H1 (cell line): ENCODE measurements around the gene KIF2C. TPM values are rescaled to one million over a fixed set of nuclear protein-coding genes. Genes with fewer than 3 reads are reported as not detected.

ENCODE experiments used
- BCL11A ChIP-seq, 2 experiments: IDR thresholded peaks; one replicate each; pipeline ENCODE4 v1.6.1; 2011; ENCODE audit warnings: low read depth in 2 of 2, low read length in 2 of 2, mild to moderate bottlenecking in 2 of 2
- RNF2 ChIP-seq: fragments of 200-900, 300-1000 bp; sonication (generic); IDR thresholded peaks from 2 replicates; pipeline ENCODE4 v1.7.1; 2016; ENCODE audit warnings: borderline replicate concordance, low read depth, mild to moderate bottlenecking, antibody characterized with exemption, low read length; ENCODE audit not compliant: poor library complexity, severe bottlenecking; ENCODE audit errors: missing control alignments
- SP1 ChIP-seq: IDR thresholded peaks from 2 replicates; pipeline ENCODE4 v1.6.1; 2011; ENCODE audit warnings: low read depth, low read length
- SP4 ChIP-seq: IDR thresholded peaks from 2 replicates; pipeline ENCODE4 v1.6.1; 2012; ENCODE audit warnings: low read length, inconsistent platforms
- TAF1 ChIP-seq: IDR thresholded peaks from 2 replicates; pipeline ENCODE4 v1.6.1; 2011; ENCODE audit warnings: mild to moderate bottlenecking, low read depth, low read length
- polyA plus RNA-seq, 7 experiments: library from polyadenylated mRNA; depleted of rRNA in 3 of 7; stranded (reverse) in 5 of 7; unstranded in 2 of 7; fragments of >200 nt in 5 of 7; fragments of 200-250 nt in 2 of 7; gene quantifications; 1 replicate in 5 of 7; 2 replicates in 1 of 7; 4 replicates in 1 of 7; pipeline versions ENCODE4 v1.2.1 to v1.2.3, GENCODE V29; 2011 to 2013; ENCODE audit warnings: missing spikeins in 2 of 7, mixed read lengths in 2 of 7
- total RNA-seq: library from RNA; stranded (reverse); fragmentation: NEBNext Ultra II Directional; extraction: Animal tissue kit (Norgen Biotek cat#: 25700); gene quantifications from 2 replicates; pipeline ENCODE4 v1.2.1, GENCODE V29; 2021

KIF2C gene
- total and polyA plus RNA-seq, 2 of the 8 experiments (the other 6 are each of a cell fraction or from before 2014, with no cell fraction given) = 41.8 to 68.1 TPM

DNA sequence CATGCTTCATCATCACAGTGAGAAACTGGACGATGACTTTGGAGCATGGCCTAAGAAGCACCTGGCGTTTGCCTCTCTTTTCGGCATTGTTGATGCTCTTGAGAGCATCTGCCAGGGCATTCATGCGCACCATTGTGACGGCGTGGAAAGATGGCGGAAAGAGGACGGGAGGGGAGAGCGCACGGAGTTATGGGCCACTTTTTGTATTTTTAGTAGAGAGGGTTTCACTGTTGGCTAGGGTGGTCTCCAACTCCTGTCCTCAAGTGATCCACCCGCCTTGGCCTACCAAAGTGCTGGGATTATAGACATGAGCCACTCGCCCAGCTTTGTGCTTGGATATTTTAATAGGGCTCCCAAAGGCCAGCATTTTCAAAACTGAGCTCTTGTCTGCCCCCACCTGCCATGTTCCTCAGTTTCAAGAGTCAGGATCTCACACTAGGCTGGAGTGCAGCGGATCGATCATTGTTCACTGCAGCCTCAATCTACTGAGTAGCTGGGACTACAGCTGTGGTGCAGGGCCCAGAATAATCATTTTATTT, 41.0 kb downstream of the KIF2C start (continued):
- TF ChIP-seq SP1 = no peak
- no peak for TF ChIP-seq TAF1
- TF ChIP-seq BCL11A (IDR thresholded peaks at IDR 0.05; ENCODE audit: low read depth in 2 of 2, low read length in 2 of 2) = no peak
- TF ChIP-seq SP4 = no peak
- no peak for TF ChIP-seq RNF2
